Ovary (tissue), 3 donors: ENCODE results near the gene CMIP.

Experiments
- CTCF ChIP-seq, 3 donors: fragments of 450-650 bp in 2 of 3; fragments of 200-600 bp in 1 of 3; IDR thresholded peaks; one replicate each; pipeline versions ENCODE4 v1.5.1 to v1.8.0; 2016 to 2022; ENCODE audit warnings: antibody characterized with exemption in 3 of 3, mild to moderate bottlenecking in 1 of 3
- POLR2A ChIP-seq: fragments of 450-650 bp; IDR thresholded peaks from one replicate; pipeline ENCODE4 v1.6.1; 2017; ENCODE audit warnings: antibody characterized with exemption, mild to moderate bottlenecking, moderate library complexity
- donor health status: DM: no; HTN: no; CAD: no.

GRCh38 chr16:81702506-81702905 is 257.9 kb downstream of the CMIP start:
- TF ChIP-seq POLR2A: no peak
- TF ChIP-seq CTCF (IDR thresholded peaks at IDR 0.05): no peak
